NCI-H146 treated with DMSO at 0.1 percent for 48 hours (cell line): ENCODE results near the gene THAP2.
"Not testable (repeated sequence)": the region's sequence is repeated elsewhere in the genome, so short reads cannot be mapped to it uniquely, and the experiment has no call there.

Source experiments
- DNase-seq: peaks from one replicate; lab custom pipeline; 2025; ENCODE audit not compliant: unreplicated experiment; lab: John Stamatoyannopoulos, UW

THAP2 gene

DNA sequence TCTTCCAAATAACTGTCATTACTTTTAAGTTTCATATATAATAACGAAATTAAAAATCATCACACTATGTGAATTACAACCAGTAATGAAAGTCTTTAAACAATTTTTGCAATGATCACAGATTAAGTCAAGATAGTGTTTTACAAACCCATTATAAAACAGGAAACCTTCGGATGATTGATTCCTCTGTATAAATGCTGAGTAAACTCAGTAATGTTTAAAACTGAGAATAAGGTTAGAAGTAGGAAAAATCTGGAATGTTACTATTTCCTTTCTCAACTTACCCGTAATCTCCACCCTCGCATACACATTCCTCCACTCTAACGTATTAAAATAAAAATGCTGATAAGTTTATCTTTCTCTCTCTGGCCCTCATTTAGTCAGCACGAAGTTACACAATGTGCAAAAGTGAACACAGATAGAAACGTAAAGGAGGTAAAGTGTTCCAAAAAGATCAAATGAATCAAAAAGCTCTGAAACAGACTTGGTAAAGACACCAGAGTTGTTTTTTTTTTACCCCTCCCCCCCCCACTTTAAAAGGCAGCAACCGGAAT is 2.0 kb upstream of the THAP2 start:
- no peak for DNase-seq

DNA sequence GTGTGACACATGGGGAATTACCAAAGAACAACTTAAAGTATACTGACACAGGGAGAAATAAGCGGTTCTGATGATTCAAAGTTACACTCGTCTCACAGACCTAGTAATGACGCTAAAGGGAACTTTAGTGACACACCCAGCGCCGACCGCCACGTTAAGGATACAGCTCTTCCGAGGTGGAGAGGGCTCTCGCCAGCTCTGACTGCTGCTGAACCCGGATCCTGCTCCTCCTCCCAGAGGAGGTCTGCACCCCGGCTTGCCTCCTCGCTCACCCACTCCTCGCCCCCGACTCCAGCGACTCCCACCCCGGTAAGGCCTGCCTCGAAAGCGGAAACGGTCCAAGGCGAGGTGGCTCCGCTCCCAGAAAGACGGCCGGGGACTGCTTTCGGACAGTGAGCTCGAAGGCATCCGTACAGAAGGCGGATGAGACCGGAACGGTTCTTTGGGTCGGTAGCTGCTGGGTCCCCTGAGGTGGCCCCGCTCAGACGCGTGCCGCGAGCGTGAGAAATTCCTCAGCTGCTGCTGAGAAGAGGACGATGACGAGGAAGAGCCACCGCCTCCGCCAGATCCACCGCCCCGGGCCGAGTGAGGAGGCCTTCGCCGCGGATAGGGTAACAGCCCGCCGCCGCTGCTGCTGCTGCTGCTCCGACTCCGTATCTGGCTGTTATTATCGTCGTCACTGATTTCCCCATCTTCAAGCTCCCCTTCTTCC is 1.1 kb upstream of the THAP2 start:
- no peak for DNase-seq

DNA sequence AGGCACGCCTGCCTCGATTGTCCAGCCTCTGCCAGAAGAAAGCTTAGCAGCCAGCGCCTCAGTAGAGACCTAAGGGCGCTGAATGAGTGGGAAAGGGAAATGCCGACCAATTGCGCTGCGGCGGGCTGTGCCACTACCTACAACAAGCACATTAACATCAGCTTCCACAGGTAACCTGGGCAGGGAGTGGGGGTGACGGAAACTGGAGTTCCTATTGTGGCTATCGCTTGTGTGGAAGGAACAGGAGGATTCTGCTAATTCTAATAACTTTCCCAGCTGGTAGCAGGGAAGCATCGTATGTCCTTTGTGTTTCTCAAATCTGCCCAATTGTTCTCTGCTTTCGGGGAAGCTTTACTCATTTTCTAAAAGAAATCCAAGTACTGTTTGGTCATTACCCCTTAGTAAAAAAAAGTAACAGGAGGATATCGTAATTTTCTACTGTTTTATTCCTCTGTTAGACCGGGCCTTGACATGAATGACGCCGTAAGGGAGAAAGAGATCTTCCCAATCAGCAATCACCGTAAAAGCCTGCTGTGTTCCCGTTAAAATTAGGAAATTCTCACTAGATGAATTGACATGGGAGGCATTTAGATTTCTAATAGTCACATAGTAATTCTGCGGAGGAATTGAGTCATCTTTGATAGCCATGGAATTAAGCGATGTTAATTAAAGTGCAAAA is 449 bp downstream of the THAP2 start:
- DNase-seq = no peak

DNA sequence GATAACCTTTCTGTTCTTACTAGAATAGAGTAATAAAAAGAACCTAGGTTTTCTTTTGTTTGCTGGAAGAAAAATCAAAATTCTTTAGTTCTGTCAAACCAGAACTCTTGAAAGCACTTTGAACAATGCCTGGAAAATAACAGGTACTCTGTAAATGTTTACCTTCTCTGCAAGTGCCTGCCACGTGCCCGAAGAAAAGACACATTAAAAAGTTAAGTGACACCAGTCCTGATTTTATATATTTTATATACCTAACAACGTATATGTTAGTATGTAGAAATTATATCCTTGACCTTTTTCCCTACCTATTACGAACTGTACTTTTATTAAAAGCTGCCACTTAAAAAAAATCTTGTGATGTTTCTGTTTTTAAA is 976 bp downstream of the THAP2 start:
- no peak for DNase-seq

DNA sequence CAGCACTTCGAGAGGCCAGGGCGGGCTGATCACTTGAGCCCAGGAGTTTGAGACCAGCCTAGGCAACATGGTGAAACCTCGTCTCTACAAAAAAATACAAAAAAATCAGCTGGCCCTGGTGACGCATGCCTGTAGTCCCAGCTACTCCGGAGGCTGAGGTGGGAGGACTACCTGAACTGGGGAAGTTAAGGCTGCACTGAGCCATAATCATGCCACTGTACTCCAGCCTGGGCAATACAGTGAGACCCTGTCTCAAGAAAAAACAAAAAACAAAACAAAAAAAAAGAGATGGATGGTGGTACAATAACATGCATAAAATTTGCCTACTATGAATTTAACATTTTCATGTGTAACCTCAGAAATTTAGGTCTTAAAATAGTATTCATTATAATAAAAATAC is 2.2 kb downstream of the THAP2 start:
- no peak for DNase-seq

GRCh38 chr12:71671311-71671710 is 7.2 kb downstream of the THAP2 start:
- DNase-seq = no peak

DNA sequence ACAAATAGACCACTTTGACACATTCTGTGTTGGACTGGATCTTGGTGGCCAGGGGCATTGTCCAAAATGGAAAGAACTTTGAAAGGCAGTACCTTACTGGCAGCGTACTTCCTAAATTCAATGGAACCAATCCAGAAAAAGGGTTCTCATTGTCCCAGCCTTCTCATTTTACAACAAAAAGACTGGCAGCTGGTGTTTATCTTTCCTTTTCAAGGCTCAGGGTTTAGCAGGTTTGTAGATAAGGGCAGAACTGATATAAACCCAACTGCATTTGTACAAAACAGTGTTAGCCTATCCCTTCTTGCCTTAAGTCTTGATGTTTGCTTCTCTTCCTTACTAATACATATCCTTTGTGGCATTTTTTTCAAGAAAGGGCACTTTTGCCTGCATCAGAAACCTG is 7.7 kb downstream of the THAP2 start:
- peak; percentile 14 for DNase-seq

- no peak for DNase-seq
These were observed 18.4 kb downstream of the THAP2 start for GRCh38 chr12:71682466-71682865.

DNA sequence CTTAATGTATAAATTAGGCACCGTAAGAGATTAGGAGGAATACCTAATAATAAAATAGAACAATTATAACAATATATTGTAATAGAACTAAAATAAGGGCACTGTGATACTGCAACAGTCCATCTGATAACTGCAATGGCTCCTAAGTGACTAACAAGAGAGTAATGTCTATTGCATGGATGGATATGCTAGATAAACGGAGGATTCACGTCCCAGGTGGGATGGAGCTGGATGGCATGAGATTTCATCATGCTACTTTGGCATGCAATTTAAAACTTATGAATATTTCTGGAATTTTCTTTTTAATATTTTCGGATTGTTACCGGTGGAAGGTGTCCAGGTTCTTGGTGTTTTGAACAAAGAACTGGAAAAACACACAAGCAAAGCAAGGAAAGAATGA is 19.5 kb downstream of the THAP2 start:
- DNase-seq = no peak

DNA sequence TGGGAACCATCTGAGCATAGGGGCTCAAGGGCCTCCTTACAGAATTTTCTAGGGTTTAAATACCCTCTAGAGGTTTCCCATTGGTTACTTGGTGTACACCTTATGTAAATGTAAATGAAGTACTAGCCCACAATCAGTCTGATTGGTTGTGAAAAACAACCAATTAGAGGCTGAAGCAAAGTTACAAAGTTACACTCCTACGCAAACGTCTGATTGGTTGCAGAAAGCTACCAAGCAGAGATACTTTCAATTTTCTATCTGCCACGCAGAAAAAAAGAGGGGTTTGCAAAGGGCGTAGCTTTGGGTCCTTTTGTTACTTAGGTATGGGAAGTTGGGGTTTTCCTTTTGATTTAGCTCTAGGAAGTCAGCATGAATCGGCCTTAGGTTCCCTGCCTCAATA is 20.0 kb downstream of the THAP2 start:
- DNase-seq = no peak

DNA sequence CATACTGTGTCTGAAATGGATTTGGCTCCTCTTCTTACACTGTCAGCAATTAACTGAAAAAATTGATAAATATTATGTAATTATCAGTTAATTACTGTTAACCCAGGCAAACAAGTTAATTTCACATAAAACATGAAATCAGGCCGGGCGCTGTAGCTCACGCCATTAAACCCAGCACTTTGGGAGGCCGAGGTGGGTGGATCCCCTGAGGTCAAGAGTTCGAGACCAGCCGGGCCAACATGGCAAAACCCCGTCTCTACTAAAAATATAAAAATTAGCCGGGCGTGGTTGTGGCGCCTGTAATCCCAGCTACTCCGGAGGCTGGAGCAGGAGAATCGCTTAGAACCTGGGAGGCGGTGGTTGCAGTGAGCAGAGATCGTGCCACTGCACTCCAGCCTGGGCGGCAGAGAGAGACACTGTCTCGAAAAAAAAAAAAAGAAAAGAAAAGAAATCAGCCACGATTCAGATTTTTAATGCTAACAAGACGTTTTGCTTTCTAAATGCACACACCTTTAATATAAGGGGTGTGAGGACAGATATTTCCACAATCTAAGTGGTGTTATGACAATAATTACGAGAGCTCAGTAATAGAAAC is 21.3 kb downstream of the THAP2 start:
- no peak for DNase-seq

DNA sequence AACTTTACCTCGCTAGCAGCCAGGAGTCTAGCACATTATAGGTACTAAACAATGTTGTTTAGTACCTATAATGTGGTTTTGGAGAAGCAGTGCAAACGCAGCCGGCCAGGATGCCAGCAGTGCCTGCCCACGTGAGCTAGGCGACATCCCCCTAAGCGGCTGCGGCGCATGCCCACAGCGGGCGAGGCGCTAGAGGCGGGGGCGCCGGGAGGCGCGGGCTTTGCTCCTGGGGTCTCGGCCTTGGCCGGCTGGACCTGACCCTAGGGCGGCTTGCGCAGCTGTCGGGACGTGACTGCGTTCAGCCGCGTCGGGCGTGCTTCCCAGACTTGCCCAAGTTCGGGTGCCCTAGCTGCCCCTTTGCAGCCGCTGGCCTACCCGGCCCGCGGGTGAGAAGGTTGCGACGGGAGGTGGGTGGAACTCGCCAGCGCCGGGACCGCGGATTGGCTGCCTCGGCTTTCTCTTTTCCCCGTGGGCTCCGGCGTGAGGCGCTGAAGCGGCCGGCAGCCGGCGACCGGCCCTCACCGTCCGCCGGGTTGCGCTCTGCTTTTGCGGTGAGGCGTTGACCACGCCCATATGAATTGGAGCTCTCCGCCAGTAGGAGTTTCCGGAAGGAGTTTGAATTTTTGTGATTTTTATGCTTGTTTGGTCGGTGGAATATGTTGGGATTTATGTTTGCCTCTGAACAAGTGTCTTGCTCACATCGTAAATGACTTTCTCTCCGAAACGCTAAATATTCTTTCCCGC is 22.0 kb downstream of the THAP2 start, which contains the start of gene TMEM19:
TSS of gene TMEM19 (plus strand) at position 169 of the 744 bp plus-strand sequence. CDS start 599 bp downstream, outside the sequence.
- DNase-seq = peak; percentile 66

GRCh38 chr12:71686658-71687025 is 22.5 kb downstream of the THAP2 start:
- no peak for DNase-seq

- DNase-seq = not testable (repeated sequence)
These were observed 23.1 kb downstream of the THAP2 start for GRCh38 chr12:71687172-71687571.

GRCh38 chr12:71688961-71689570 is 25.0 kb downstream of the THAP2 start:
- DNase-seq = no peak

GRCh38 chr12:71691504-71692129 is 27.5 kb downstream of the THAP2 start:
- DNase-seq = peak; percentile 13

- DNase-seq = no peak
These were observed 29.0 kb downstream of the THAP2 start for GRCh38 chr12:71693126-71693525.

DNA sequence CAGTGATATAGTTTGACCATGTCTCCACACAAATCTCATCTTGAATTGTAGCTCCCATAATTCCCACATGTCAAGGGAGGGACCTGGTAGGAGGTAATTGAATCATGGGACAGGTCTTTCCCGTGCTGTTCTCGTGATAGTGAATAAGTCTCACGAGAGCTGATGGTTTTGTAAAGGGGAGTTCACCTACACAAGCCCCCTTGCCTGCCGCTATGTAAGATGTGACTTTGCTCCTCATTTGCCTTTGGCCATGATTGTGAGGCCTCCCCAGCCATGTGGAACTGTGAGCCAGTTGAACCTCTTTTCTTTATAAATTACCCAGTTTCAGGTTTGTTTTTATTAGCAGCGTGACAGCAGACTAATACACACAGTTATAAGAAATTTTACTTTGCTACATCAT is 29.6 kb downstream of the THAP2 start:
- not testable (repeated sequence) for DNase-seq

DNA sequence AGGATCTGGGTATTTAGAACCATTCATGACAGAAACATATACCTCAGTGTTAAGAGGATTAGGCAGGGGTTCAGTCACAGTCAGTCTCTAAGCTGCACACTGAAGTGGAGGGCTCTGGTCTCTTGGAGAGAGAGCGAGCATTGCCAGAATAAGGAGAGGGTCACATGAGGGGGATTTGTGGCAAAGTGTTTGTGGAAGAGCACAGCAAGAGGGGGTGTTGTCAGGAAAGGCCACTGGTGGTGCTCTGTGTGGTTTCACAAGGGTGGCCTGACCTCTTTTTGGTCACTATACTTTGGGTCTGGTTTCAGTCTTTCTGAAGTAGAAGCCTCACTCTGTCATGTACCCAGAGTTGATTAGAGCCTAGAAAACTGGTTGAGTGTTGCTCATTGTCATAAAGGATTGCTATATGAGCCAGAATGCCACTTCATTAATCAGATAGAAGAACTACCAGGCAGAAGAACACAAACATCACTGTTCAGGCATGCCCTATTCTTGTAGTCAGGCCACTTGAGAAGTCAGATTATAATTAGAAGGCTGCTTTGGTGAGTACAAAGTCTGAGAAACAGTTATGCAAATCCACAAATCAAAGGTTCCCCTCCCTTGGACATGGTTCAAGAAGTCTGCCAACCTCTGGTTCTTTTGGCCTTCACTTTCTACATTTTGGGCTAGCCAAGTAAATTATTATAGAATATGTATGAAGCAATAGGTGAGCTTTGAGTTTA is 30.2 kb downstream of the THAP2 start:
- DNase-seq = no peak

GRCh38 chr12:71695782-71696181 is 31.7 kb downstream of the THAP2 start:
- DNase-seq = no peak
